ENCODE data around the gene ELF1.

The ELF1 gene

GRCh38 chr13:41061914-41062837 is 43.1 kb upstream of the ELF1 start:
- Histone ChIP-seq H3K27me3 (replicated peaks; ENCODE audit: insufficient read depth, low read length) (no peaks in the 10 kb centered on the region), H3K27ac (ENCODE audit: low read length) (peak overlapping the region; percentile 89; the same call in 1 of the 2 replicates), H3K4me3 (ENCODE audit: low read length) (peak overlapping the region; percentile 84), H3K9me3 (replicated peaks; ENCODE audit: insufficient read depth, low read length) (no peaks in the 10 kb centered on the region), H3F3A (ENCODE audit: insufficient read depth, low read length) (peaks cover 25% of the 10 kb centered on the region), H3K9ac (ENCODE audit: low read length) (peak overlapping the region; percentile 71; the same call in 1 of the 2 replicates), H3K4me2 (ENCODE audit: low read depth, low read length) (peak overlapping the region; percentile 69), H3K4me1 (ENCODE audit: low read length) (peaks cover 5% of the 10 kb centered on the region; the same call in 1 of the 2 replicates), H3K36me3 (replicated peaks; ENCODE audit: insufficient read depth, low read length) (no peaks in the 10 kb centered on the region), H3K9me2 (replicated peaks; ENCODE audit: insufficient read depth, low read length) (no peaks in the 10 kb centered on the region), H3K79me2 (ENCODE audit: low read length) (peaks cover 52% of the 10 kb centered on the region), H2AFZ (ENCODE audit: low read length) (peak overlapping the region; percentile 78), H4K20me1 (ENCODE audit: insufficient read depth, low read length) (no peaks in the 10 kb centered on the region)
- TF ChIP-seq EZH2 (optimal IDR thresholded peaks at IDR 0.05; ENCODE audit: low read depth, low read length), result no peak
- peak; percentile 39 for DNase-seq

GRCh38 chr13:41061075-41061913 is 42.2 kb upstream of the ELF1 start, which contains the start of gene WBP4:
Gene WBP4, plus strand, starts transcription at chr13:41061509. Its CDS starts 165 bp downstream, at chr13:41061674.
- Histone ChIP-seq H3K27ac (ENCODE audit: low read length) (peak within 1 kb of the TSS; percentile 89), H4K20me1 (ENCODE audit: insufficient read depth, low read length) (no peaks in the 10 kb centered on the region), H3K4me2 (ENCODE audit: low read depth, low read length) (peak within 1 kb of the TSS; percentile 69), H3K4me3 (ENCODE audit: low read length) (peak within 1 kb of the TSS; percentile 84), H3K9me2 (replicated peaks; ENCODE audit: insufficient read depth, low read length) (no peaks in the 10 kb centered on the region), H3K36me3 (replicated peaks; ENCODE audit: insufficient read depth, low read length) (no peaks in the 10 kb centered on the region), H3K9me3 (replicated peaks; ENCODE audit: insufficient read depth, low read length) (no peaks in the 10 kb centered on the region), H3F3A (ENCODE audit: insufficient read depth, low read length) (peaks cover 25% of the 10 kb centered on the region), H3K27me3 (replicated peaks; ENCODE audit: insufficient read depth, low read length) (no peaks in the 10 kb centered on the region), H2AFZ (ENCODE audit: low read length) (peak within 1 kb of the TSS; percentile 78), H3K9ac (ENCODE audit: low read length) (peak within 1 kb of the TSS; percentile 71), H3K79me2 (ENCODE audit: low read length) (peaks cover 61% of the 10 kb centered on the region), H3K4me1 (ENCODE audit: low read length) (peaks cover 7% of the 10 kb centered on the region; the same call in 1 of the 2 replicates)
- no peak for TF ChIP-seq EZH2 (optimal IDR thresholded peaks at IDR 0.05; ENCODE audit: low read depth, low read length)
- no peak for TF ChIP-seq CTCF (IDR thresholded peaks at IDR 0.05; ENCODE audit: low read length)
- TF ChIP-seq EZH2phosphoT487 (IDR thresholded peaks at IDR 0.05; ENCODE audit: low read length), result no peak
- DNase-seq, result peak; percentile 87

GRCh38 chr13:41060724-41061074 is 41.6 kb upstream of the ELF1 start:
- Histone ChIP-seq H3K4me1 (ENCODE audit: low read length) (peaks cover 7% of the 10 kb centered on the region; the same call in 1 of the 2 replicates), H3K27me3 (replicated peaks; ENCODE audit: insufficient read depth, low read length) (no peaks in the 10 kb centered on the region), H3K4me3 (ENCODE audit: low read length) (peak overlapping the region; percentile 84), H3K79me2 (ENCODE audit: low read length) (peaks cover 67% of the 10 kb centered on the region), H2AFZ (ENCODE audit: low read length) (peak overlapping the region; percentile 78), H3K4me2 (ENCODE audit: low read depth, low read length) (peak overlapping the region; percentile 66; the same call in 1 of the 2 replicates), H3K9me3 (replicated peaks; ENCODE audit: insufficient read depth, low read length) (no peaks in the 10 kb centered on the region), H3K9ac (ENCODE audit: low read length) (peak overlapping the region; percentile 71), H3F3A (ENCODE audit: insufficient read depth, low read length) (peaks cover 25% of the 10 kb centered on the region), H3K9me2 (replicated peaks; ENCODE audit: insufficient read depth, low read length) (no peaks in the 10 kb centered on the region), H4K20me1 (ENCODE audit: insufficient read depth, low read length) (no peaks in the 10 kb centered on the region), H3K36me3 (replicated peaks; ENCODE audit: insufficient read depth, low read length) (no peaks in the 10 kb centered on the region), H3K27ac (ENCODE audit: low read length) (peak overlapping the region; percentile 89)
- peak; percentile 61 for DNase-seq
- no peak for TF ChIP-seq EZH2phosphoT487 (IDR thresholded peaks at IDR 0.05; ENCODE audit: low read length)
- TF ChIP-seq EZH2 (optimal IDR thresholded peaks at IDR 0.05; ENCODE audit: low read depth, low read length), result no peak
- no peak for TF ChIP-seq CTCF (IDR thresholded peaks at IDR 0.05; ENCODE audit: low read length)

All from MM.1S (cell line).